ENCODE results near the gene EGFLAM.

- TF ChIP-seq, protein P1, sequence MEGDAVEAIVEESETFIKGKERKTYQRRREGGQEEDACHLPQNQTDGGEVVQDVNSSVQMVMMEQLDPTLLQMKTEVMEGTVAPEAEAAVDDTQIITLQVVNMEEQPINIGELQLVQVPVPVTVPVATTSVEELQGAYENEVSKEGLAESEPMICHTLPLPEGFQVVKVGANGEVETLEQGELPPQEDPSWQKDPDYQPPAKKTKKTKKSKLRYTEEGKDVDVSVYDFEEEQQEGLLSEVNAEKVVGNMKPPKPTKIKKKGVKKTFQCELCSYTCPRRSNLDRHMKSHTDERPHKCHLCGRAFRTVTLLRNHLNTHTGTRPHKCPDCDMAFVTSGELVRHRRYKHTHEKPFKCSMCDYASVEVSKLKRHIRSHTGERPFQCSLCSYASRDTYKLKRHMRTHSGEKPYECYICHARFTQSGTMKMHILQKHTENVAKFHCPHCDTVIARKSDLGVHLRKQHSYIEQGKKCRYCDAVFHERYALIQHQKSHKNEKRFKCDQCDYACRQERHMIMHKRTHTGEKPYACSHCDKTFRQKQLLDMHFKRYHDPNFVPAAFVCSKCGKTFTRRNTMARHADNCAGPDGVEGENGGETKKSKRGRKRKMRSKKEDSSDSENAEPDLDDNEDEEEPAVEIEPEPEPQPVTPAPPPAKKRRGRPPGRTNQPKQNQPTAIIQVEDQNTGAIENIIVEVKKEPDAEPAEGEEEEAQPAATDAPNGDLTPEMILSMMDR (conservative IDR thresholded peaks at IDR 0.05; ENCODE audit: low read depth, low read length), result no peak
- no peak for TF ChIP-seq RAD21 (IDR thresholded peaks at IDR 0.05; ENCODE audit: low read length)
Measured at GRCh38 chr5:38473008-38473407, 214.6 kb downstream of the EGFLAM start.

Data from IMR-90 (cell line).